Testis (tissue), 2 donors: ENCODE measurements around the gene UPK1A.

Experiments used
- CTCF ChIP-seq, 3 experiments: fragments of 450-650 bp in 2 of 3; fragments of 200-600 bp in 1 of 3; sonication (generic) in 1 of 3; IDR thresholded peaks; one replicate each; pipeline ENCODE4 v1.5.1; 2016 to 2019; ENCODE audit warnings: antibody characterized with exemption in 3 of 3, mild to moderate bottlenecking in 2 of 3, moderate library complexity in 1 of 3
- POLR2A ChIP-seq: fragments of 450-650 bp; IDR thresholded peaks from one replicate; pipeline ENCODE4 v1.6.1; 2017; ENCODE audit warnings: antibody characterized with exemption, mild to moderate bottlenecking, moderate library complexity

- TF ChIP-seq CTCF (IDR thresholded peaks at IDR 0.05) (no peak), POLR2A (no peak)
Observed at GRCh38 chr19:35713904-35714495, 47.7 kb downstream of the UPK1A start.
